ENCODE results near the gene RETREG1.

RETREG1 gene

GRCh38 chr5:16572289-16573015 lies 44.3 kb downstream of the RETREG1 start:
- no peak for TF ChIP-seq CTCF (IDR thresholded peaks at IDR 0.05; ENCODE audit: low read depth, low read length, missing control alignments)
- DNase-seq (ENCODE audit: low read depth): no peak
- no peak overlapping the region for H3K4me3 ChIP-seq (ENCODE audit: low read depth, low read length)
- in situ Hi-C loops (cut with HindIII; ENCODE audit: low sequenced_read_pairs): no loop called here

- TF ChIP-seq CTCF (IDR thresholded peaks at IDR 0.05; ENCODE audit: low read depth, low read length, missing control alignments): no peak
- in situ Hi-C loops (cut with HindIII; ENCODE audit: low sequenced_read_pairs): no loop called here
- H3K4me3 ChIP-seq (ENCODE audit: low read depth, low read length): no peak overlapping the region
- no peak for DNase-seq (ENCODE audit: low read depth)
Measured at GRCh38 chr5:16571016-16571415, 45.8 kb downstream of the RETREG1 start.

- no peak for DNase-seq (ENCODE audit: low read depth)
- no peak overlapping the region for H3K4me3 ChIP-seq (ENCODE audit: low read depth, low read length)
- TF ChIP-seq CTCF (IDR thresholded peaks at IDR 0.05; ENCODE audit: low read depth, low read length, missing control alignments): no peak
- in situ Hi-C loops (cut with HindIII; ENCODE audit: low sequenced_read_pairs): no loop called here
Measured at GRCh38 chr5:16570121-16570815, 46.5 kb downstream of the RETREG1 start.

- peak; percentile 33 for DNase-seq (ENCODE audit: low read depth)
- no peak for TF ChIP-seq CTCF (IDR thresholded peaks at IDR 0.05; ENCODE audit: low read depth, low read length, missing control alignments)
- no peak overlapping the region for H3K4me3 ChIP-seq (ENCODE audit: low read depth, low read length)
- in situ Hi-C loops (cut with HindIII; ENCODE audit: low sequenced_read_pairs): no loop called here
Measured at GRCh38 chr5:16568875-16569580, 47.8 kb downstream of the RETREG1 start.

- DNase-seq (ENCODE audit: low read depth): no peak
- in situ Hi-C loops (cut with HindIII; ENCODE audit: low sequenced_read_pairs): no loop called here
- TF ChIP-seq CTCF (IDR thresholded peaks at IDR 0.05; ENCODE audit: low read depth, low read length, missing control alignments): no peak
- no peak overlapping the region for H3K4me3 ChIP-seq (ENCODE audit: low read depth, low read length)
Measured at GRCh38 chr5:16567365-16567764, 49.4 kb downstream of the RETREG1 start.

- in situ Hi-C loops (cut with HindIII; ENCODE audit: low sequenced_read_pairs): no loop called here
- TF ChIP-seq CTCF (IDR thresholded peaks at IDR 0.05; ENCODE audit: low read depth, low read length, missing control alignments): no peak
- H3K4me3 ChIP-seq (ENCODE audit: low read depth, low read length): no peak overlapping the region
- no peak for DNase-seq (ENCODE audit: low read depth)
Measured at GRCh38 chr5:16565118-16565517, 51.7 kb downstream of the RETREG1 start.

Data from astrocyte of the cerebellum (primary cell).